Measurements from ENCODE around the gene NRCAM.

NRCAM gene

DNA sequence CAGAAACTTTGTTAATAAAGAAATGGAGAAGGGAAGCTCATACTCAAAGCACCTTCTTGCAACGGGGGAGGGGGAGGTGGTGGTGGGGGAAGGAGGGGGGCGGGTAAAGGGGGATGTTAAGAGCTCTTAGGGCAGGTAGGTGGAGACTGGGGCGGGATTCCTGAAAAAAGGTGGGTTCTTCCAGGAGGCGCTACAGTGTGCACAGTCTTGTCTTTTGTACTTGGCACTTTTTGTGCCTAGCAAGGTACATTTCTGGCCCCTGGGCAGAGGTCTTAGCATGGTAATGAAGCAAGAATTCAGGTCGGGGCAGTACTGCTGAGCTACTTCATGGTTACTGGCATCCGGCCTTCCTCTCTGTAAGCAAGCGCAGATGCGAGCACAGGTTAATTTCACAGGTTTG, 310.8 kb downstream of the NRCAM start:
- DNase-seq = no peak

DNA sequence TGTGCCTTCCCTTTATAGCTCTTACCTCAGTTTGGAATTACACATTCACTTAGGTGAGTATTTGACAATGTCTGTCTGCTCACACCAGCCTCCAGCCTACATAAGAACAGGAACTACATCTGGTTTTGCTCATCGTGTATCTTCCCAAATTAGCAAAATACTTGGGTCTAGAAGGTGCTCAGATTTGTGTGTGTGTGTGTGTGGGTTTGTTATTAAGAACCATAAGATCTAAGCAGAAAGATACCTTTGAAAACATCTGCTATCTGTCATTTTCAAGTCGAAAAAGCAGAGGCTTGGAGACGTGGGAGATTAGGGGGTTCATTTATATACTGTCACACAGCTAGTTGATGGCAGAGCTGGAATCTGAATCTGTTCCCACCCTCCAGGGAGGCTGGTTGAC, 311.3 kb downstream of the NRCAM start:
- DNase-seq = no peak

DNA sequence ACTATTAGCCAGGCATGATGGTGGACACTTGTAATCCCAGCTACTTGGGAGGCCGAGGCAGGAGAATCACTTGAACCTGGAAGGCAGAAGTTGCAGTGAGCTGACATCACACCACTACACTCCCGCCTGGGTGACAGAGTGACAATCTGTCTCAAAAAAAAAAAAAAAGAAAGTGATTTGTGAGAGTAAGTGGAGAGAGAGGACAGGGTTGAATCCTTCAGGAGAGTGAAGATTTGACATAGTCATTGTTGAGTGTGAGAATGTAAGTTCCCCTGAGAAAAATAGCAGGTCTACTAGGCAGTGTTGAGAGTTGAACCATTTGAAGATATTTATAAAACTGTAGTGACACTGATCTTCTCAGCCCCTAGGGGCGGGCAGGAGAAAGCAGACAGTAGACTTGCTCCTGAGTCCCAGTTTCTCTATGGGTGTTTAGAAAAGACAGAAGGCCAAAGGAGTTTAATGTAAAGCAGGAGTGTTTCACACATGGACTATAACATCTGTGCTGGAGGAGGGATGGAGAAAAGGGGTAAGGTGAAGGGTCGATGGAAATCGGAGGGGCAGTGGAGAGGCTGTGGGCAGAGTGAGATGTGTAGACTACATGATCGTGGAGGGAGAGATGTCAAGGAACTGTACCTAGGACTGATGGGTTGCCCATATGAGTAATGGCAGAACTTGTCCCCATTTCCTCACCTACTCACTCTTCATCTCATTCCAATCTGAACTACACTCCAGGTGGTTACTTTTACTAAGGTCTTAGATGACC, 312.4 kb downstream of the NRCAM start:
- DNase-seq = no peak

- no peak for DNase-seq
These were observed 313.5 kb downstream of the NRCAM start for GRCh38 chr7:108142675-108143259.

- DNase-seq = no peak
These were observed 314.1 kb downstream of the NRCAM start for GRCh38 chr7:108142180-108142579.

- no peak for DNase-seq
These were observed 315.6 kb downstream of the NRCAM start for GRCh38 chr7:108140671-108141070.

DNA sequence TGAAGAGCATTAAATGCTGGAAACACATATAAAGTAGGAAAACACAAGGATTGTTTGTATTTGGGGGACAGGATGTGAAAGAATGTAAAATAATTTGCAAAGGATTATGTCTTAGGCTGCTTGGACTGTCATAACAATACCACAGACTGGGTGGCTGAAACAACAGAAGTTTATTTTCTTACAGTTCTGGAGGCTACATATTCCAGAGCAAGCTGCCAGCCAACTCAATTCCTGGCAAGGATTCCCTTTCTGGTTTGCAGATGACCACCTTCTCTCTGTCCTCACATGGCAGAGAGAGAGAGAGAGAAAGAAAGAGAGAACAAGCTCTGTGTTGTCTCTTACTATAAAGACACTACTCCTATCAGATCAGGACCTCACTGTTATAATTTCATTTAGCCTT, 317.3 kb downstream of the NRCAM start:
- no peak for DNase-seq

DNA sequence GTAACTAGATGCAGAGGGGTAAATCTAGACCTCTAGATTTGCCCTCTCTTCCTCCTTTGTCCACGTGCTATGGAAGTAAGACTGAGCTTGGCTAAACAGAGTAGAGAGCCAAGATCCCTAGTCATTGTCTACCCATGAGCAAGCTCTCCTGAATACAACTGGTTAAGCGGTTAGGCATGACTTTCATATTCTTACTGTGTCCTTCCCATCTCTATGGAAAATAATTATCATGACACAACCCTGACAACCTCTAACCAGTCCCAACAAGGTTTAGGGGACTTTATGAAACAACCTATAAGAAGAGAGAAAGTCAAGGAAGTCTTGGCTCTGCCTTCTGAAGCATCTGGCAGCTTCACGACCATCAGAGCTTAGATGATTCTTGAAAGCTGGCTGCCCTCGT, 318.2 kb downstream of the NRCAM start:
- DNase-seq = no peak

DNA sequence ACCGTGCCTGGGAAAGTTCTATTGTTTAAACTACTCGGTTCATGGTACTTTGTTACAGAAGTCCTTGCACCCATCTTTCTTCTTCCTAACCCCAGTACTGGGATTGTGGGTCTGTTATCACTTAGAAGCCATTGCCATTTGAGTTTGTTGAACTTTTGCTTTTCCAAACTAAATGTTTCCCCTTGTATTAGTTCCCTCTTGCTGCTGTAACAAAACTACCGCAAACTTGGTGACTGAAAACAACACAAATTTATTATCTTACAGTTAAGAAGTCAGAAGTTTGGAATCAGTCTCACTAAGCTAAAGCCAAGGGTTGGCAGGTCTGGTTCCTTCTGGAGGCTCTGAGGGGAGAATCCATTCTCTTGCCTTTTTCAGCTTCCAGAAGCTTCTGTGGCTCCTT, 319.2 kb downstream of the NRCAM start:
- no peak for DNase-seq

DNA sequence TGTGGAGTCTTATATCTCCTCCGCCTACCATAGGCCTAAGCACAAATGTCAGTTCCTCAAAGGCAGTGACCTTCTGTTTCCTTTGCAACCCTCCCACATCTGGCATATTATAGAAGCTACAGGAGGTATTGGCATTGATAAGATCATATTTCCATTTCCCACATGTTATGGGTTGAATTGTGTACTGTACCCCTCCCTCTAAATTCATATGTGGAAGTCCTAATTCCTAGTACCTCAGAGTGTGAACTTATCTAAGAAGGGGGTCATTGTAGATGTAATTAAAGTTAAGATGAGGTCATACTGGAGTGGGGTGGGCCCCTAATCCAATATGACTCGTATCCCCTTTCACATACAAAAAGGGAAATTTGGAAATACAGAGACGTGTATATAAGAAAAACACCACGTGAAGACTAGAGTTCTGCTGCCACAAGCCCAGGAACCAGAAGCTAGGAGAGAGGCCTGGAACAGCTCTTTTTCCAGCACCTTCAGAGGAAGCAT, 320.0 kb downstream of the NRCAM start:
- no peak for DNase-seq

GRCh38 chr7:108135446-108136190, 320.6 kb downstream of the NRCAM start:
- no peak for DNase-seq

DNA sequence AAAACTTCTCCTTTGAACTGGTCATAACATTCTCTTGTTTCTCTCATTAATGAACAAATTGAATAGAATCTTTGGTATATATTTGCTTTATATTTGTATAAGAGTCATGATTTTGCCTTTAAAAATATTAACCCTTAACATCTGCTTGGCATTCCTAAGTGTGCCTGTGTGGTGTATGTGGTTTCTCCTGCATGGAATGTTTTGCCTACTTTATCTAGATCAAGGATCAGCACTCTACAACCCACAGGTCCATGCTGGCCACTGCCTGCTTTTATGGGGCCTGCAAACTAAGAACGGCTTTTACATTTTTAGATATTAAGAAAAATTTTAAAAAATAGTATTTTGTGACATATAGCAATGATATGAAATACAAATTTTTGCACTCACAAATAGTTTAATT, 321.8 kb downstream of the NRCAM start:
- DNase-seq = no peak

DNA sequence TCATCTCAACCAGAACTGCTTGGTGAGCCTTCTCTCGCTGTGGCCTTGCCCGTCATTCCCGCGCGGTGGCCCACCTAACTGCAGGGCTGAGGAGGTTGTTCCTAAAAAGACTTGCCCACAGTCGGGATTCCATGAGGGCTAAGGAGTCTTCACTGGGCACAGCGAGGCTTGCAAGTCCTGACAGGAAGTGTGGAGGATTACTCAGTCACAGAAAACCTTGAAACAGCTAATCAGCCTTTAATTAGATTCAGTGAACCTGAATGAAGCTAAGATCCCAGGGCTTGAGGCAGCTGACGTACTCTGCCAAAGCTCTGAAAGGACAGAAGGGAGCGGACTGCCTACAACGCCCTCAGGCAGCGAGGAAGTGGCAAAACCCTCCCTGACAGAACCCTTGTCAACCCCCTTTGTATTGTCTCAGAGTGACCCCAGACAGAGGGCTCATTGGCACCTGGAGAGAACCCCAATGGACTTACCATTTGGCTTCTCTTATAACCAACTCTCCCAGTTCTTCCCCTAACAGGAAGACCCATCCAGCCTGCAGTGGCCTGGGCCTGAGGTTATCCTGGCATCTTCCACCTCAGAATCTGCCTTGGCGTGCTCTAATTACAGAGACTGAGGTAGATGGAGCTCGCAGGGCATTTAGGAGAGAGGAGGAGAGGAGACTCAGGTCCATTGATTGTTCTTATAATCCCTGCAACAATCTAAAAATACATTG, 323.5 kb downstream of the NRCAM start:
- no peak for DNase-seq

GRCh38 chr7:108130261-108130660, 326.0 kb downstream of the NRCAM start, which contains the start of gene LAMB4:
Gene LAMB4, minus strand, starts transcription at chr7:108130361. Its CDS starts 7,197 bp downstream, at chr7:108123164.
- no peak for DNase-seq

DNA sequence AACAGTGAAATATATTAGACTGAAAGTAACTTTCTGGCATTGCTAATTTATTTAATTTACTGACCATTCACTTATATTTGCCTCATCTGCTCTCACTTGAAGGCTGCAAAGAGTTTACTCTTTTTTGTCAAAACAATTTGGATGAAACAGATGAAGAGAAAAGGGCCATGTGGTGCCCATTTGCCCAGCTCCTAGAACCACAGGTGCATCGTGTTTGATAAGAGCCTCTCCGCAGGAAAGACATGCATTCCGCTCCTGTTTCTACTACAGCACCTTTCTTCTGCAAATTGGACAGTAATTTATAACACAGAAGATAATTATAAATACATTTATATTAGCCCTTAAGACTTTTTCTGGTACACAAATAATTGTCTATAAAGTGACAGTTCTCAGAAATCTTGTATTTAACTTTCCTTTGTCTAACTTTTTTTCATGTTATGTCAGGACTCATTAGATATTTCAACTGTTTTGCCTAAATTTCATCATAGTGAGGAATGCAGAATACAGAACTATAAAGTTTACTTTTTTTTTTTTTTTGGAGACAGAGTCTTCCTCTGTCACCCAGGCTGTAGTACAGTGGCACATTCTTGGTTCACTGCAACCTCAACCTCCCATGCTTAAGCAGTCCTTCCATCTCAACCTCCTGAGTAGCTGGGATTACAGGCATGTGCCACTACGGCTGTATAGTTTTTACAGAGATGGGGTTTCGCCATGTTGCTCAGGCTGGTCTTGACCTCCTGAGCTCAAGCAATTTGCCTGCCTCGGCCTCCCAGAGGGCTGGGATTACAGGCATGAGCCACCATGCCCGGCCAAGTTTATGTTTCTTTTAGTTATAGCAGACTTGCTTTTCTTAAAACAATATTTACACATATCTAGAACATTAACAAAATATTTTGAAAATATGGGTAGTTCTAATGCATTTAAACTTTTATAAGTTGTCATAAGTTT, 326.9 kb downstream of the NRCAM start:
- DNase-seq = no peak

DNA sequence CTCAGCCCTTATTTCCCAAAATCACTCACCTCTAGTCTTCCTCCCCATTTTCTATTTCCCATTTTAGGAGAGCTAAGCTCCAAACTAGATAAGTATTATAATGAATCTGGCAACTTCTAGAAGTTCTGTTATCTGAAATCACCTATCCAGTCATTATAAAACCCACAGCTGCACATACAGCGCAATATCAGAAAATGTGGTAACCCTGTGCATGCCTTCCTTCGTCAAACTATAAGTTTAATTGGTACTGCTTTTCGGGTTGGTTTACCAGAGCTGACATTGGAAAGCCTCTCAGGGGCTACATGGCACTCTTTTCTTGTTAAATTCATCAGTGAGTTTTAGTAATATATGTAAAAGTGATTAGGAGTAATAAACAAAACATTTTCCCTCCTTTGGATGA, 327.7 kb downstream of the NRCAM start:
- no peak for DNase-seq

DNA sequence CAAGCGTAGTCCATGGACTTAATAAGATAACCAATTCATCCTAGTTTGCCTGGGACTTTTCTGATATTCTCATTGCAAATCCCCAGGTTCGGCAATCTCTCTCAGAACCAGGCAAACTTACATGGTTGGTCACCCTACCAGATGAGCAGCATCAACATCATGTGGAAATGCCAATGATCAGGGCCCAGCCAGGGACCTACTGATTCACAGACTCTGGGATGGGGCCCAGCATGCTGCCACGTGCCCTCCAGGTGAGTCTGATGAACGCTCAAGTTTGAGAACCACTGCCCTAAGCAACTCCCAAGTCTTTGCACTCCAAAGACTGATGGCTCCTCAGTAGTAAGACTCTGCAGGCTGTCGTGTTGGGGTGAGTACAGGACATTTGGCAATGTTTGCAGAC, 328.8 kb downstream of the NRCAM start:
- no peak for DNase-seq

GRCh38 chr7:108124820-108125219, 331.4 kb downstream of the NRCAM start:
- DNase-seq = no peak

DNA sequence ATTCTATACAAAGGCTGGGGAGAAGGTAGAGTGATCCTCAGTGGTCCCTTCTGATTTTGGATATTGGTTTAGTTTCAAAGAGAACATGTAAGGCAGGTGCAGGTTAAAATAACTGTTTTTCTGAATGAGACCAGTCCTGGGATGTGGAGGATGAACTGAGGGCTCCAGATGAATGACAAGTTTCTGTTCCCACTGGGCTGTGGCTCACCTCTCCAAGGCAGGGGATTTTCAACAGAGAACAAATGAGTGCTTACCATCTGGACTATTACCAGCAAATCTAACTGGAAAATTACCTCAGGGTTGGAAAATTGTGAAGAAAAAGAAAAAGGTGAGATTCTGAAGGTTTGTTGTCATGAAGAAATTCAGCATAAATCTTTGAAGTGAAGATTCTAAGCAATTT, 334.1 kb downstream of the NRCAM start:
- no peak for DNase-seq

DNA sequence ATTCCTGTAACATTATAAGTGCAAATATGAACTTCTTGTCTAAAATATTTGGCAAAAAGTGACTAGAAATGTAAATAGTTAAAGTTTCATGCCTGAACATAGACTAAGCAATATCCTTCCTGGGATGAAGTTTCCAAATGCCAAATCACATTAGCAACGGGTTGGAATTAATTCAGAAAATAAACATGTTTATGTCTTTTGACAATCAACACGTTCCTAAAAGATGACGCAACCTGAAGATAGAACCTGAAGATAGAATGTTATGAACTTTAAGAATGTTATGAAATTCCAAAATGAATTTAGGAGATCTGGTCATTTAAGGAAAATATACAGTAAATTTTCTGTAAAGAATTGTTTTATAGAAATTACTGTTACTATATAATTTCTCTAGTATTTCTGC, 335.3 kb downstream of the NRCAM start:
- no peak for DNase-seq

GRCh38 chr7:108120196-108120595, 336.0 kb downstream of the NRCAM start:
- DNase-seq = no peak

DNA sequence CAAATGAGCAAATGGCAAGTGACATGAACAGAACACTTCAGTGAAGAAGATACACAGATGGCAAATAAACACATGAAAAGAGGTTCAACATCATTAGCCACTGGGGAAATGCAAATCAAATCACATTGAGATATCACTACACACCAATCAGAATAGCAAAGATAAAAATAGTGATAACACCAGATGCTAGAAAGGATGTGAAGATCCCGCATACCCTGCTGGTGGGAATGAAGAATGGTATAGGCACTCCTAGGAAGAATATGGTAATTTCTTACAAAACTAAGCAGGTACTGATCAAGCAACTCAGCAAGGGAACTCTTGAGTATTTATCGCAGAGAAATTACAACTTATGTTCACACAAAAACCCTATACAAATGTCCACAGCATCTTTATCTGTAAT, 337.3 kb downstream of the NRCAM start:
- DNase-seq = no peak

Data from activated CD8-positive, alpha-beta memory T cell treated with anti-CD3 and anti-CD28 coated beads, Interleukin-2, amount 50 U/mL, for 4 hours (primary cell).